K562 treated with DMSO at 1 percent for 24 hours (cell line): Measurements from ENCODE around the gene ATP6AP1. TPM values are rescaled to one million over a fixed set of nuclear protein-coding genes. Genes with fewer than 3 reads are reported as not detected.

Experiments used
- total RNA-seq: library from RNA; unstranded; fragments of 300-600 nt; gene quantifications from 2 replicates; pipeline ENCODE4 v1.2.3, GENCODE V29; 2022; ENCODE audit warnings: low read depth; ENCODE audit not compliant: insufficient read depth

ATP6AP1 gene, protein sequence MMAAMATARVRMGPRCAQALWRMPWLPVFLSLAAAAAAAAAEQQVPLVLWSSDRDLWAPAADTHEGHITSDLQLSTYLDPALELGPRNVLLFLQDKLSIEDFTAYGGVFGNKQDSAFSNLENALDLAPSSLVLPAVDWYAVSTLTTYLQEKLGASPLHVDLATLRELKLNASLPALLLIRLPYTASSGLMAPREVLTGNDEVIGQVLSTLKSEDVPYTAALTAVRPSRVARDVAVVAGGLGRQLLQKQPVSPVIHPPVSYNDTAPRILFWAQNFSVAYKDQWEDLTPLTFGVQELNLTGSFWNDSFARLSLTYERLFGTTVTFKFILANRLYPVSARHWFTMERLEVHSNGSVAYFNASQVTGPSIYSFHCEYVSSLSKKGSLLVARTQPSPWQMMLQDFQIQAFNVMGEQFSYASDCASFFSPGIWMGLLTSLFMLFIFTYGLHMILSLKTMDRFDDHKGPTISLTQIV
- 233 TPM in 2 replicates for total RNA-seq

DNA sequence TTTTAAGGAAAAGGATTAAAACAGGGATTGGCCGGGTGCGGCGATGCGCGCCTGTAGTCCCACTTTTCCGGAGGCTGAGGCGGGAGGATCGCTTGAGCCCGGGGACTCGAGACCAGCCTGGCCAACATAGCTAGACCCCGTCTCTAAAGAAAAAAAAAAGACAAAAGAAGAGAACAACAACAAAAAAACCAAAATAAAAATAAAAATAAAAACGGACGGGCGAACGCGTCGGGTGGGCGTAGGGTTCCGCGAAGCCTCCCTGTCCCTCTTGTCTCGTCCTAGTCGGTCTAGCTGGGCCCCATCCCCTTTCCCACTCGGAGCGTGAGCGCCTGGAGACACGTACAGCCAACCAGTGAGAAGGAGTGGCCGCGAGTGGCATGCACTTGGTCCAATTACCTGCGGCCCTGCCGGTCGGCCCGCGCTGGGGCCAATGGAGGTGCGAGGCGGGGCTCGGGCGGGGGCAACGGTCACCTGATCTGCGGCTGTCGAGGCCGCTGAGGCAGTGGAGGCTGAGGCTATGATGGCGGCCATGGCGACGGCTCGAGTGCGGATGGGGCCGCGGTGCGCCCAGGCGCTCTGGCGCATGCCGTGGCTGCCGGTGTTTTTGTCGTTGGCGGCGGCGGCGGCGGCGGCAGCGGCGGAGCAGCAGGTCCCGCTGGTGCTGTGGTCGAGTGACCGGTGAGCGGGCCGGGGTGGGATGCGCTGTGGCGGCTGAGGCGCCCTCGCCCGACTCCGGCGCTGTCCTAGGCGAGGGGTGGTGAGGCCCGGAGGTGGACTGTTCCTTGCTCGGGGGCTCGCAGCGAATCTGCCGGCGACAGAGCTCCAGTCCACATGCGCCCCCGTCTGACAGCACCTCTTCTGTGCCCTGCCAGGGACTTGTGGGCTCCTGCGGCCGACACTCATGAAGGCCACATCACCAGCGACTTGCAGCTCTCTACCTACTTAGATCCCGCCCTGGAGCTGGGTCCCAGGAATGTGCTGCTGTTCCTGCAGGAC lies at the start of gene ATP6AP1:
TSS of gene ATP6AP1 (plus strand) at position 502 of the 996 bp plus-strand sequence. CDS start at position 518, 16 bp downstream.

DNA sequence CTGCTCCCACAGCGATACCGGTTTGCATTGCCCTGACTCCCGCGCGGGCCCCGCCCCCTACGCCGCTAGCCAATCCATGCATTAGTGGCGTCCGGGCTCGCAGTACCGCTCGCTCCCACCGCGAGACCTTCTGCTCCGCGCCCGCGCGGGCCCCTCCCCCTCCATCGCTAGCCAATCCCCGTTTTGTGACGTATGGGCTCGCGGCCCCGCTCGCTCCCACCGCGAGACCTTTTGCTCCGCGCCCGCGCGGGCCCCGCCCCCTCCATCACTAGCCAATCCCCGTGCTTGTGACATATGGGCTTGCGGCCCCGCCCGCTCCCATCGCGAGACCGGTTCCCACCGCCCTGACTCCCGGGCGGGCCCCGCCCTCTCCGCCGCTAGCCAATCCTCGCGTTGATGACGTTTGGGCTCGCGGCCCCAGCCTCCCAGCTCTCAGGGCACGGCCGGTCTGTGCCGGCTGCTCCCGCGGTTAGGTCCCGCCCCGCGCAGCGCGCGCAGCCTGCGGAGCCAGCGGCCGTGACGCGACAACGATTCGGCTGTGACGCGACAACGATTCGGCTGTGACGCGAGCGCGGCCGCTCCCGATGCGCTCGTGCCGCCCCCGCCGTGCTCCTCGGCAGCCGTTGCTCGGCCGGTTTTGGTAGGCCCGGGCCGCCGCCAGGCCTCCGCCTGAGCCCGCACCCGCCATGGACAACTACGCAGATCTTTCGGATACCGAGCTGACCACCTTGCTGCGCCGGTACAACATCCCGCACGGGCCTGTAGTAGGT lies 49.5 kb upstream of the ATP6AP1 start, which contains the start of gene EMD:
TSS of gene EMD (plus strand) at position 497 of the 770 bp plus-strand sequence. CDS start at position 687, 190 bp downstream.

DNA sequence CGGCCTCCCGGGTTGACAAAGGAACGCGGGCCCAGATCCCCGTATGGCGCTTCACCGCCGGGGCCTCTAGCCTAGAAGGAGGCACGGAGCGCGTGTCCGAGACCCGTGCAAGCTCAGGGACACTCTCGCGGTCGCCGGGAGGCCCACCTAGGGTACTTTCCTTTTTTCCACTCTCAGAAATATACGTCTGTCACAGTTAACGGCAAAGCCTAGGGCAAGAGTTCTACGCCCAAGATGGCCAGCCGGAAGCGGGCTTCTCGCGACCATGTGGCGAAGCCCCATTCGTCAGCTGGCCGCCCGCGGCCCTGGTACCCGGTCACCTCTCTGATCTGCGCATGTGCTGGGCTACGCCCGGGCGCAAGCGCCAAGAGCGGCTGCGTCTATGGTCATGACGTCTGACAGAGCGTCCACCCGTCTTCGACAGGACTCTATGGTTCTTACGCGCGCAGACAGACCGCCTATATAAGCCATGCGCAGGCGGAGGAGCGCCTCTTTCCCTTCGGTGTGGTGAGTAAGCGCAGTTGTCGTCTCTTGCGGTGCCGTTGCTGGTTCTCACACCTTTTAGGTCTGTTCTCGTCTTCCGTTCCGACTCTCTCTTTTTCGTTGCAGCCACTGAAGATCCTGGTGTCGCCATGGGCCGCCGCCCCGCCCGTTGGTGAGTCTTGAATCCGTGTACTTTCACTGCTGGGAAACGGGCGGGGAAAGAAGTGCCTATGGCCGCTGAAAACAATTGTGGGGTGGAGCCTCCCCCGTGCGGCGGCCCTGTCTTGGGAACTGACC lies 30.4 kb upstream of the ATP6AP1 start, which contains the start of gene RPL10:
TSS of gene RPL10 (plus strand) at position 490 of the 780 bp plus-strand sequence. CDS start at position 633, 143 bp downstream.

DNA sequence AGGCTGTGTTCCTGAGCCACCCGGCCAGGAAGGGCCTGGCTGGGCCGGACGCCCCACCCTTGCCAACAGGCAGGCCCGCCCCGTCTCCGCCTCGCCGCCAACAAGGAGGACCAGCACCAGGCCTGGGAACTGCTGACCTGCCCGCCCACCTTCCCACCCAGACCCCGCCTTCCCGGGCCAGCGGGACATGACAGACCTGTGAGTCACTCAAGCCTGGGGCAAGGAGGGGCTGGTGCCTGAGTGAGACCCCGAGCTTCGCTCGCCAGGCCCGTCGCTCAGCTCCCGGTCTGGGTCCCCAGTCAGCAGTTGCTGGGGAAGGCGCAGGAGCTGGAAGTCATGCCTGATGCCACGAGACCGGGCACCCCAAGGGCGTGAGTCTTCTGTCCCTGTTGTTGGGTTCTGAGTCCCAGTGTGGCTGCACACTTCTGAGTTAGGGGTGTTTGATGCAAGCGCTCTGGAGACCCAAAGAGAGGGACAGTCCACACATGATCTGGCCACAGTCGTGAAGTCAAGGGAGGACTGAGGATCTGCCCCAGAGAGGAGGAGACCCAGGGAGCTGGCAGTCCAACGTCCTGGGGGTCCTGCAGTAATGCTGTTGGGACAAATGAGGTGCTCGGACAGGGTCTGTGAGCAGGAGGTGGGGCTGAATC lies 19.1 kb upstream of the ATP6AP1 start, which contains the start of gene DNASE1L1:
TSS of gene DNASE1L1 (minus strand) at position 33 of the 650 bp plus-strand sequence. CDS start 3,686 bp downstream, outside the sequence.

DNA sequence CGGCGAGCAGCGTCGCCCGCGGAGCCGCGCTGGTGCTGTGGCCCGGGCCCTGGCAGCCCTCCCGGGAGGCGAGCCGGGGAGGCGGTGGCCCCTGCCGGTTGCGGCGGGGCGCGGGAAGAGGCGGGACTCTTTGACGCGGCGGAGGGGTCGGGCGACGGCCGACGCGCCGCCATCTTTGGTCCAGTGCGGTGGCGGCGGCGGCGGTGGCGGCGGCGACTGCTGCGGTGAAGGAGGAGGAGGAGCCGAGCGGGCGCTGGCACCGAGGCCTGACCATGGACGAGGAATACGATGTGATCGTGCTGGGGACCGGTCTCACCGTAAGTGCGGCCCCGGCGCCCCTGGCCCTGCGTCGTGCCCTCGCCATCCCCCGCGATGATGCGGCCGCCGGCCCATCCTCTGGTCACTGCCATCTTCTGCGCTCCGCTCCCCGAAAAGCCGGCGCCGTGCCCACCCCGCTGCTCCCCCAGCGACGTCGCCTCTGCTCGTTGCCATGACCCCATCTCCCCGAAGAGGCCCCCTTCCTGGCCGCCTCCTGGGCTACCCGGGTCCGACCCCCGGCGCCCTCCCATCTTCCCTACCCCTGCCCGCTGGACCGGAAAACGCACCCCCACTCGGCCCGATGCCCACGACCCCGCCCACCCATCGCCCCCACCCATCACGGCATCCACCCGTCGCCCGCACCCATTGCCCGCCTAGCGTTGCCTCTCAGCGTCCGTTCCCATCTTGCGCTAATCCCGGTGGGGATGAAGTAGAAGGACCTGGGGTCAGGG lies 8.7 kb downstream of the ATP6AP1 start, which contains the start of gene GDI1:
TSS of gene GDI1 (plus strand) at position 172 of the 770 bp plus-strand sequence. CDS start at position 273, 101 bp downstream.

DNA sequence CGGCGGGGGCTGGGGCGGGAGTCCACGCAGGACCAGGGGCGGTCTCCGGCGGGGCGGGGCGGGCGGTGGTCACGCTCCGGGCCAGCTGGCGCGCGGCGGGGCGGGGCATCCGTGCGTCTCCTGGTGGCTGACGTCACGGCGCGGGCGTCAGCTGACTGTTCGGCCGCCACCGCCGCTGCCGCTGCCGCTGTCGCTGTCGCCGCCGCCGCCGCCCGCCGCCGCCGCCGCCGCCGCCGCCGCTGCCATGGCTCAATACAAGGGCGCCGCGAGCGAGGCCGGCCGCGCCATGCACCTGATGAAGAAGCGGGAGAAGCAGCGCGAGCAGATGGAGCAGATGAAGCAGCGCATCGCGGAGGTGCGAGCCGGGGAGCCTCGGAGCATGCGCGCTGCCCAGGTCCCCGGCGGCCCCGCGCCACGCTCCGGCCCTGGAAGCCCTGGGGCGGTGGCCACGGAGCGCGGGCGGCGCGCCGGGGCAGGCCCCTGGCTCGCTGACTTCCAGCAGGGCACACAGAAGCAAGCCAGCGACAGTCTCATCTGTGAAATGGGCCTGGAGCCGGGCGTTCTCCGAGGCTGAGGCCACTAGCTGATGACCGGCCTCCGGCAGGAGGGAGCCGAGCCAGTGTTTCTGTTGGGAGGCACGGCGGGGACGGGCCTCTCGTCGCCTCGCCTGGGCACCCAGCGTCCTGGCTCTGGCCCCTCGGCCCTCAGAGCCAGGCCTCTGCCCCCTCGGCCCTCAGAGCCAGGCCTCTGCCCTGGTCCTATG lies 15.7 kb downstream of the ATP6AP1 start, which contains the start of gene FAM50A:
TSS of gene FAM50A (plus strand) at position 150 of the 763 bp plus-strand sequence. CDS start at position 245, 95 bp downstream.

DNA sequence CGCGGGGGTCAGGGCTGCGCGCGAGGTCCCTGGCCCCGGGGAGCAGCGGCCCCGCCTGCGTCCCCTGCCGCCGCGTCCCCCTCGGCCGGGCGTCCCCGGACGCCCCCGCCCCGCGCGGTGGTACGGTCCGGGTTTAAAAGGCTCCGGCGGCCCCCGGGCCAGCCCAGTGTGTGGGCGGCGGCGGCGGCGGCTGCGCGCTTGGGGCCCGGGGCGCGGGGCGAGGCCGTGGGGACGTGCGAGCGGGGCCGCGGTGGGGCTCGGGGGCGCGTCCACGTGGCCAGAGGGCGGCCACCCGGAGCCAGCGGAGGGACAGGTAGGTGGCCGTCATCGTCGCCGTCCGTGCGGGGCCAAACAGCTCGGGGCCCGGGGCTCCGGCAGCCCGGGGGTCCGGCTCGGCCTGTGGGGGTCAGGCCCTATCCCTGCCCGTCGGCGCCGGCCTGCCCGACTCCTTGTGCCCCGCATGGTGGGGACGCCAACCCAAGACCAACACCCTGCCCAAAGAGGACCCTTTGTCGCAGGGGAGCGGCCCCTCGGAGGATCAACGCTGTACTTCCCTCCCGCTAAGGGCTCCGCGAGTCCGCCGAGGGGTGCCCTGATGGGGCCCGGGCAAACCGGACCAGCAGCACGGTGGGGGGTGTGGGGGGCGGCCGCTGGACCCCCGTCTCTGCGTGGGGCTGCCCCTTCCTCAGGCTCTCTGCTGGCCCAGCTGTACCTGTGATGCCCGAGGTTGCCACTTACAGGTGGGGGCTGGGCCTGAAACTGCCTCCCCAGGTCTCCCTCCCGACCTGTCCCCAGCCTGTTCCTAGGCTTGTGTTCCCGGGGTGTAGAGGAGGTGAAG lies 29.9 kb downstream of the ATP6AP1 start, which contains the start of gene PLXNA3:
TSS of gene PLXNA3 (plus strand) at position 166 of the 838 bp plus-strand sequence. CDS start 1,903 bp downstream, outside the sequence.

DNA sequence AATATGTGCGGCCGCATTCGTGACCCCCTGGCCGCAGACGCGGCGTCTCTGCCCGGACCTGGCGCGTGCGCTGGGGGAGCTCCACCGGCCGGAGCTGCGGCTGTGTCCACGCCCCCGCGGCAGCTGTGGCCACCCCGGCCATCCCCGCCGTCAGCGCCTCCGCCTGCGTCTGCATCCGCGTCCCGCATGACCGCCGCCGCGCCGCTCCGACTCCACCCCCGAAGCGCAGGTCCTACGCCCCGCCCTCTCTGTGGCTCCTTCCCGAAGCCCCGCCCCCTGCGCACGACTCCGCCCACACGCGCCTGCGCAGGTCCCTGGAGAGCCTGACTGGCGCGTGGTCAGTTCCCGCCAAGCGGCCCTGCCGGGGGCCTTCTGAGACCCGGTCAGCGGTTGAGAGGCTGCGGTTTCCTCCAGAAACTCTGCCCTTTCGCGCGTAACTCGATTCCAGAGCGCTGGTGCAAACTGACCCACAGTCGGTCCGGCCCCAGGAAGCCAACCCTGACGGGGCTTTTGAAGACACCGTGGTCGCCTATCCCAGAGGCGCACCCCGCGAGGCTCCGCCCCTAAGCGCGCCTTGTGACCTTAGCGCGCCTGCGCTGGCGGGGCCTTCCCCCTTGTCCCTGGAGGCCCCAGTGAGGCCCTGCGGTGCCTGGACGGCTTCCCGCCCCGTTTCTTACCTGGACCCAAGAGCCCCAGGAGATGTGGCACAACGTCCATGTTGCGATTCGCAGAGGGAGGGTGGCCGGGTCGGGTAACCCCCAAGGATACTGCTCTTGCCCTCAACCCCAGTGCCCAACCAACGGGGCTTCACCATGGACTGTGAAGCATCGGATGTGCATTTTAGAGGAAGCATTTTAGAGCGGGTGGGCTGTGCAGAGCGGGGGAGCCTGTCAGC lies 50.5 kb downstream of the ATP6AP1 start, which contains the start of gene LAGE3:
TSS of gene LAGE3 (minus strand) at position 554 of the 895 bp plus-strand sequence. CDS start at position 188, 366 bp downstream.

Other genes starting within 250 kb of the ATP6AP1 start
- not detected in 2 replicates for gene OPN1MW, start 246.1 kb upstream of the ATP6AP1 start, total RNA-seq
- not detected in 2 replicates for gene OPN1MW2, start 208.9 kb upstream of the ATP6AP1 start, total RNA-seq
- not detected in 2 replicates for gene OPN1MW3, start 171.1 kb upstream of the ATP6AP1 start, total RNA-seq
- not detected in 2 replicates for gene TEX28, start 133.6 kb upstream of the ATP6AP1 start, total RNA-seq
- gene TKTL1, start 132.9 kb upstream of the ATP6AP1 start, total RNA-seq: 2.7 and 2.9 TPM in 2 replicates
- gene FLNA, start 54.0 kb upstream of the ATP6AP1 start, total RNA-seq: 439 and 455 TPM in 2 replicates
- gene EMD, start 49.4 kb upstream of the ATP6AP1 start, total RNA-seq: 91.3 and 103 TPM in 2 replicates
- gene RPL10, start 30.3 kb upstream of the ATP6AP1 start, total RNA-seq: 11,901 and 12,258 TPM in 2 replicates
- 33.9 and 36.1 TPM in 2 replicates for gene DNASE1L1, start 19.4 kb upstream of the ATP6AP1 start, total RNA-seq
- 50.3 and 60.2 TPM in 2 replicates for gene TAFAZZIN, start 17.1 kb upstream of the ATP6AP1 start, total RNA-seq
- gene GDI1, start 8.5 kb downstream of the ATP6AP1 start, total RNA-seq: 124 and 126 TPM in 2 replicates
- 212 and 228 TPM in 2 replicates for gene FAM50A, start 15.5 kb downstream of the ATP6AP1 start, total RNA-seq
- 9.9 and 11.4 TPM in 2 replicates for gene PLXNA3, start 29.6 kb downstream of the ATP6AP1 start, total RNA-seq
- gene LAGE3, start 50.6 kb downstream of the ATP6AP1 start, total RNA-seq: 276 and 296 TPM in 2 replicates
- 85.5 and 100 TPM in 2 replicates for gene UBL4A, start 57.9 kb downstream of the ATP6AP1 start, total RNA-seq
- gene SLC10A3, start 62.0 kb downstream of the ATP6AP1 start, total RNA-seq: 53.6 and 59.5 TPM in 2 replicates
- gene FAM3A, start 87.6 kb downstream of the ATP6AP1 start, total RNA-seq: 134 and 149 TPM in 2 replicates
- 279 and 293 TPM in 2 replicates for gene G6PD, start 118.2 kb downstream of the ATP6AP1 start, total RNA-seq
- gene IKBKG, start 118.9 kb downstream of the ATP6AP1 start, total RNA-seq: 61.0 and 63.2 TPM in 2 replicates
- not detected in 2 replicates for gene CTAG1A, start 156.5 kb downstream of the ATP6AP1 start, total RNA-seq
- not detected in 2 replicates for gene CTAG1B, start 190.6 kb downstream of the ATP6AP1 start, total RNA-seq
- 37.7 and 42.0 TPM in 2 replicates for gene CTAG2, start 224.9 kb downstream of the ATP6AP1 start, total RNA-seq